CD4-positive, alpha-beta T cell (primary cell): ENCODE measurements around the gene LEO1. TPM values are rescaled to one million over a fixed set of nuclear protein-coding genes. Genes with fewer than 3 reads are reported as not detected.

Experiments
- ATAC-seq: fragments of 200-7000 bp; cut with Tn5 transposase; one replicate; pipeline ENCODE4 v1.10.0; 2022; ENCODE audit warnings: mild to moderate bottlenecking; ENCODE audit not compliant: poor library complexity
- CTCF ChIA-PET: fragments of 350-600 bp; sonication (Branson Sonifier 250); formaldehyde crosslinking; loops from one replicate; lab custom pipeline; 2021; ENCODE audit warnings: antibody characterized with exemption, inconsistent platforms; lab: Charles Lee
- POLR2A ChIA-PET: fragments of 350-600 bp; sonication (Branson Sonifier 250); formaldehyde crosslinking; loops from one replicate; lab custom pipeline; 2021; ENCODE audit warnings: antibody characterized with exemption, inconsistent platforms; lab: Charles Lee
- DNase-seq, 14 experiments: peaks; one replicate each; pipeline ENCODE4 v3.0.0-alpha.2; 2013 to 2020; ENCODE audit warnings: mixed read lengths in 2 of 14
- H3K27ac ChIP-seq, 2 donors: one replicate each; pipeline versions ENCODE4 v1.5.1 to v1.7.0; 2013; ENCODE audit warnings: low read length in 2 of 2, low read depth in 1 of 2, mild to moderate bottlenecking in 1 of 2
- H3K27me3 ChIP-seq, 2 experiments: 1 replicate in 1 of 2; 2 replicates in 1 of 2; pipeline versions ENCODE4 v1.6.1 to v1.7.0; 2013; ENCODE audit warnings: low read length in 2 of 2, control low read depth in 1 of 2, mild to moderate bottlenecking in 1 of 2, moderate library complexity in 1 of 2; ENCODE audit not compliant: insufficient read depth in 2 of 2, control insufficient read depth in 1 of 2
- H3K36me3 ChIP-seq: one replicate; pipeline ENCODE4 v1.6.1; 2013; ENCODE audit warnings: low read length, control low read depth; ENCODE audit not compliant: insufficient read depth
- H3K4me1 ChIP-seq: one replicate; pipeline ENCODE4 v1.6.1; 2013; ENCODE audit warnings: low read length, control low read depth; ENCODE audit not compliant: insufficient read depth
- H3K4me3 ChIP-seq: one replicate; pipeline ENCODE4 v1.5.1; 2013; ENCODE audit warnings: mild to moderate bottlenecking, low read length, moderate library complexity
- H3K9me3 ChIP-seq, 2 experiments: 1 replicate in 1 of 2; 2 replicates in 1 of 2; pipeline versions ENCODE4 v1.6.1 to v1.7.0; 2013; ENCODE audit warnings: low read length in 2 of 2, mild to moderate bottlenecking in 2 of 2, control low read depth in 1 of 2, moderate library complexity in 1 of 2; ENCODE audit not compliant: control insufficient read depth in 1 of 2, insufficient read depth in 1 of 2
- H3K27ac Mint-ChIP-seq: one replicate; pipeline ENCODE4 v1.8.0; 2020; ENCODE audit warnings: mixed read lengths
- H3K27me3 Mint-ChIP-seq: one replicate; pipeline ENCODE4 v1.8.0; 2021; ENCODE audit warnings: mixed read lengths
- H3K36me3 Mint-ChIP-seq: one replicate; pipeline ENCODE4 v1.8.0; 2021; ENCODE audit warnings: low read depth, mixed read lengths
- H3K4me1 Mint-ChIP-seq: one replicate; pipeline ENCODE4 v1.8.0; 2021; ENCODE audit warnings: low read depth, mixed read lengths
- H3K4me3 Mint-ChIP-seq: one replicate; pipeline ENCODE4 v1.8.0; 2020; ENCODE audit warnings: mild to moderate bottlenecking, mixed read lengths
- H3K9me3 Mint-ChIP-seq: one replicate; pipeline ENCODE4 v1.8.0; 2020; ENCODE audit warnings: mixed read lengths
- intact Hi-C, 2 experiments: fragments of 100-400 bp; cut with DNase I in 1 of 2; cut with micrococcal nuclease in 1 of 2; formaldehyde crosslinking; loops; one replicate each; pipeline versions ENCODE4 v1.15.1 to v1.9.0; 2023 to 2025; cut with DNase I, micrococcal nuclease
- total RNA-seq, 174 experiments: library from RNA in 2 of 174; stranded (reverse) in 2 of 174; gene quantifications; one replicate each; pipeline ENCODE4 v1.2.3 and lab custom pipeline; 2021 to 2026
- TF ChIP-seq, protein P1 (sequence below): fragments of 200-600 bp; IDR thresholded peaks from one replicate; pipeline ENCODE4 v1.8.0; 2022; ENCODE audit warnings: antibody characterized with exemption, mild to moderate bottlenecking

LEO1 gene
- total RNA-seq, 2 experiments from 2014 or later: 6.2 to 6.7 TPM

- Histone ChIP-seq H3K9me3 (no peaks in the 10 kb centered on the region), H3K27me3 (no peaks in the 10 kb centered on the region), H3K4me3 (no peak overlapping the region), H3K27ac (no peak overlapping the region), H3K36me3 (peaks cover 56% of the 10 kb centered on the region), H3K4me1 (no peaks in the 10 kb centered on the region)
- intact Hi-C loops: no loop called here
- Mint-ChIP-seq H3K27ac (no peak overlapping the region), H3K9me3 (no peaks in the 10 kb centered on the region), H3K36me3 (peaks cover 60% of the 10 kb centered on the region), H3K4me1 (no peaks in the 10 kb centered on the region), H3K4me3 (no peak overlapping the region), H3K27me3 (no peaks in the 10 kb centered on the region)
- TF ChIP-seq, protein P1, sequence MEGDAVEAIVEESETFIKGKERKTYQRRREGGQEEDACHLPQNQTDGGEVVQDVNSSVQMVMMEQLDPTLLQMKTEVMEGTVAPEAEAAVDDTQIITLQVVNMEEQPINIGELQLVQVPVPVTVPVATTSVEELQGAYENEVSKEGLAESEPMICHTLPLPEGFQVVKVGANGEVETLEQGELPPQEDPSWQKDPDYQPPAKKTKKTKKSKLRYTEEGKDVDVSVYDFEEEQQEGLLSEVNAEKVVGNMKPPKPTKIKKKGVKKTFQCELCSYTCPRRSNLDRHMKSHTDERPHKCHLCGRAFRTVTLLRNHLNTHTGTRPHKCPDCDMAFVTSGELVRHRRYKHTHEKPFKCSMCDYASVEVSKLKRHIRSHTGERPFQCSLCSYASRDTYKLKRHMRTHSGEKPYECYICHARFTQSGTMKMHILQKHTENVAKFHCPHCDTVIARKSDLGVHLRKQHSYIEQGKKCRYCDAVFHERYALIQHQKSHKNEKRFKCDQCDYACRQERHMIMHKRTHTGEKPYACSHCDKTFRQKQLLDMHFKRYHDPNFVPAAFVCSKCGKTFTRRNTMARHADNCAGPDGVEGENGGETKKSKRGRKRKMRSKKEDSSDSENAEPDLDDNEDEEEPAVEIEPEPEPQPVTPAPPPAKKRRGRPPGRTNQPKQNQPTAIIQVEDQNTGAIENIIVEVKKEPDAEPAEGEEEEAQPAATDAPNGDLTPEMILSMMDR: no peak
- CTCF ChIA-PET: interaction anchor here (0.7 to 1.5 kb wide), 5 partner anchors 12 to 222 kb away, joined by 3 to 6 read pairs (median 4); no protein-coding TSS in a partner anchor
- ATAC-seq (no peak), DNase-seq (peak in 3 of 14 experiments; percentile 9 to 19 (median 13))
- POLR2A ChIA-PET: interaction anchor here (0.6 kb wide), 1 partner anchor 165 kb away, joined by 3 read pairs; no protein-coding TSS in a partner anchor
Measured at GRCh38 chr15:51917493-51917892, 54.1 kb downstream of the LEO1 start.

DNA sequence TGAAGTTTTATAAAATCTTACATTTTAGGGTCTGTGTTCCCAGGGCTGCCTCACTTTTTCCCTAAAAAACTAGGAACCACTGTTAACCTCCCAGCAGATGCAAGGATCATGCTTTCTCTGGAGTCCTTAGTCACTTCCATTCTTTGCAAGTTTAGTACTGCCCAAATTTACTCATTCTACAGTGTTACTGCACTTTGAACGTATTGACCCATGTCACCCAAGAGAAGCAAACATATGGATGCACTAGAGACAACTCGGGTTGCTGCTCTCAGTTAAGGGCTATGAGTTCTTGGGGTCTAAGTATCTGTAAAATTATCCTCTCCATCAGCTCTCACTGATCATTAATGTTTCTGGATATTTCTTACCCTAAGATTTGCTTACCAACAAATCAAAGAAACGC lies 59.0 kb downstream of the LEO1 start:
- Mint-ChIP-seq H3K27ac (no peak overlapping the region), H3K9me3 (no peaks in the 10 kb centered on the region), H3K36me3 (peaks cover 71% of the 10 kb centered on the region), H3K4me3 (no peak overlapping the region), H3K4me1 (no peaks in the 10 kb centered on the region), H3K27me3 (no peaks in the 10 kb centered on the region)
- ATAC-seq: no peak
- ChIA-PET POLR2A (no interaction called here), CTCF (no interaction called here)
- no peak for DNase-seq
- Histone ChIP-seq H3K9me3 (no peaks in the 10 kb centered on the region), H3K27me3 (no peaks in the 10 kb centered on the region), H3K4me3 (no peak overlapping the region), H3K4me1 (no peaks in the 10 kb centered on the region), H3K27ac (no peak overlapping the region), H3K36me3 (peaks cover 67% of the 10 kb centered on the region)
- TF ChIP-seq, protein P1: no peak
- intact Hi-C loops: no loop called here

DNA sequence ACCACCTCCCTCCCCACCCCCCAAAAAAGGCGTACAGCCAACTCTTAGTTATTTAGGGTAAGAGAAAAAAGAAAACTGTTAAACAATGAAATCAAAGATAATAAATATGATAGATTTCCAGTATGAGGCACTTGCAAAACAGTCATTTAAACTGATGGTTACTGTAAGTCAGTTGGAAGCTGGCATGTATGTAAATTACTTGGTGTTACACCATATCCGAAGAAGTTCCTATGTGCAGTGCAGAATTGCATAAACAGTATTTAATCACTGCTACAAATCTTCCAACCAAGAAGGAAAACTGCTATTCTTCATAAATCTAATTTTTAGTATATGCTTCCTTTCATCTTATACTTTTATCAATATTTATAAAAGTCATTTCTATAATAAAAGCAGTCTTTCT lies 62.0 kb downstream of the LEO1 start:
- Histone ChIP-seq H3K4me1 (no peaks in the 10 kb centered on the region), H3K27me3 (no peaks in the 10 kb centered on the region), H3K36me3 (peaks cover 56% of the 10 kb centered on the region), H3K9me3 (no peaks in the 10 kb centered on the region), H3K4me3 (no peak overlapping the region), H3K27ac (no peak overlapping the region)
- TF ChIP-seq, protein P1: no peak
- H3K4me1 Mint-ChIP-seq: no peaks in the 10 kb centered on the region
- no peak overlapping the region for H3K4me3 Mint-ChIP-seq
- H3K9me3 Mint-ChIP-seq: no peaks in the 10 kb centered on the region
- H3K27me3 Mint-ChIP-seq: no peaks in the 10 kb centered on the region
- intact Hi-C loops: no loop called here
- peaks cover 78% of the 10 kb centered on the region for H3K36me3 Mint-ChIP-seq
- ChIA-PET CTCF (no interaction called here), POLR2A (no interaction called here)
- no peak for DNase-seq
- no peak for ATAC-seq
- H3K27ac Mint-ChIP-seq: no peak overlapping the region
